LoVo (cell line): ENCODE measurements around the gene PLCE1.
"Not testable (repeated sequence)": the region's sequence is repeated elsewhere in the genome, so short reads cannot be mapped to it uniquely, and the experiment has no call there.

Experiments used
- DNase-seq: peaks from one replicate; pipeline ENCODE4 v3.0.0-alpha.2; 2016; ENCODE audit warnings: low spot score

The PLCE1 gene

GRCh38 chr10:93993782-93994437, at the start of gene PLCE1:
TSS of gene PLCE1 (plus strand) at chr10:93993931. CDS start at chr10:94031047, 37,116 bp downstream.
- DNase-seq: peak; percentile 62

- no peak for DNase-seq
Measured at GRCh38 chr10:93945819-93946218, 47.9 kb upstream of the PLCE1 start.

- no peak for DNase-seq
Measured at GRCh38 chr10:93947055-93947454, 46.7 kb upstream of the PLCE1 start.

- no peak for DNase-seq
Measured at GRCh38 chr10:93947524-93947923, 46.2 kb upstream of the PLCE1 start.

GRCh38 chr10:93951905-93952304, 41.8 kb upstream of the PLCE1 start:
- DNase-seq: no peak

- DNase-seq: no peak
Measured at GRCh38 chr10:93954299-93954698, 39.4 kb upstream of the PLCE1 start.

- no peak for DNase-seq
Measured at GRCh38 chr10:93954726-93955363, 38.9 kb upstream of the PLCE1 start.

GRCh38 chr10:93958834-93959233, 34.9 kb upstream of the PLCE1 start:
- no peak for DNase-seq

GRCh38 chr10:93960988-93961387, 32.7 kb upstream of the PLCE1 start:
- not testable (repeated sequence) for DNase-seq

- DNase-seq: no peak
Measured at GRCh38 chr10:93962973-93963372, 30.8 kb upstream of the PLCE1 start.

GRCh38 chr10:93963434-93963833, 30.3 kb upstream of the PLCE1 start:
- DNase-seq: no peak

- no peak for DNase-seq
Measured at GRCh38 chr10:93965911-93966310, 27.8 kb upstream of the PLCE1 start.

- DNase-seq: no peak
Measured at GRCh38 chr10:93967756-93968155, 26.0 kb upstream of the PLCE1 start.

GRCh38 chr10:93968540-93968945, 25.2 kb upstream of the PLCE1 start:
- DNase-seq: no peak

- DNase-seq: not testable (repeated sequence)
Measured at GRCh38 chr10:93970433-93971010, 23.2 kb upstream of the PLCE1 start.

GRCh38 chr10:93973748-93974445, 19.8 kb upstream of the PLCE1 start:
- no peak for DNase-seq

GRCh38 chr10:93977442-93977841, 16.3 kb upstream of the PLCE1 start:
- DNase-seq: no peak

- no peak for DNase-seq
Measured at GRCh38 chr10:93980486-93980885, 13.2 kb upstream of the PLCE1 start.

- DNase-seq: no peak
Measured at GRCh38 chr10:93991114-93991513, 2.6 kb upstream of the PLCE1 start.

GRCh38 chr10:93991596-93992284, 2.0 kb upstream of the PLCE1 start:
- DNase-seq: peak; percentile 79

GRCh38 chr10:93992400-93993030, 1.2 kb upstream of the PLCE1 start:
- no peak for DNase-seq

- DNase-seq: no peak
Measured at GRCh38 chr10:93993414-93993781, 333 bp upstream of the PLCE1 start.
